OCI-LY3 (cell line): ENCODE results near the gene GARIN5A.

ENCODE experiments used
- H2AFZ ChIP-seq: fragments of 200-600, 300-600 bp; shearing (Covaris generic); 2 replicates; pipeline ENCODE4 v1.6.0; 2014; ENCODE audit warnings: antibody characterized with exemption, low read depth, low read length
- H3K27ac ChIP-seq: fragments of 200-600, 300-600 bp; sonication (generic); 2 replicates; pipeline ENCODE4 v1.5.1; 2014; ENCODE audit warnings: mild to moderate bottlenecking, low read length, moderate library complexity, mixed read lengths
- H3K27me3 ChIP-seq: fragments of 200-600, 300-600 bp; sonication (generic); 2 replicates; pipeline ENCODE4 v1.6.1; 2014; ENCODE audit warnings: low read depth, low read length, mixed read lengths
- H3K36me3 ChIP-seq: fragments of 200-600, 300-600 bp; sonication (generic); replicated peaks from 2 replicates; pipeline ENCODE3; 2014; ENCODE audit warnings: low read depth, low read length, mixed read lengths
- H3K4me1 ChIP-seq: fragments of 300-600, 200-600 bp; sonication (generic); 2 replicates; pipeline ENCODE4 v1.6.1; 2014; ENCODE audit warnings: low read length, mixed read lengths
- H3K4me2 ChIP-seq: fragments of 200-600, 300-600 bp; sonication (generic); 2 replicates; pipeline ENCODE4 v1.6.1; 2014; ENCODE audit warnings: low read length, mixed read lengths
- H3K4me3 ChIP-seq: fragments of 300-600, 200-600 bp; sonication (generic); 2 replicates; pipeline ENCODE4 v1.5.1; 2014; ENCODE audit warnings: antibody characterized with exemption, mild to moderate bottlenecking, low read length, moderate library complexity
- H3K79me2 ChIP-seq: fragments of 300-600, 200-600 bp; shearing (Covaris generic); 2 replicates; pipeline ENCODE4 v1.6.1; 2014; ENCODE audit warnings: mild to moderate bottlenecking, low read length, mixed read lengths
- H3K9ac ChIP-seq: fragments of 300-600, 200-600 bp; shearing (Covaris generic); 2 replicates; pipeline ENCODE4 v1.6.0; 2014; ENCODE audit warnings: mild to moderate bottlenecking, low read length, moderate library complexity
- H3K9me3 ChIP-seq: fragments of 200-600, 300-600 bp; shearing (Covaris generic); 2 replicates; pipeline ENCODE4 v1.6.1; 2014; ENCODE audit warnings: low read length, mixed read lengths; ENCODE audit not compliant: insufficient read depth
- H4K20me1 ChIP-seq: fragments of 200-600, 300-600 bp; sonication (generic); 2 replicates; pipeline ENCODE4 v1.6.1; 2016; ENCODE audit warnings: low read length, mixed read lengths; ENCODE audit not compliant: insufficient read depth
- CTCF ChIP-seq: fragments of 200-600, 300-600 bp; sonication (generic); IDR thresholded peaks from 2 replicates; pipeline ENCODE4 v1.5.1; 2014; ENCODE audit warnings: antibody characterized with exemption, low read length, low read depth
- EZH2phosphoT487 ChIP-seq: fragments of 200-600 bp; shearing (Covaris generic); IDR thresholded peaks from 2 replicates; pipeline ENCODE4 v1.6.1; 2018; ENCODE audit warnings: antibody characterized with exemption, mixed run types, low read depth

Gene GARIN5A

GRCh38 chr19:50488389-50489194 lies 11.9 kb upstream of the GARIN5A start:
- Histone ChIP-seq H3K27ac (no peak overlapping the region), H4K20me1 (0 out of 2 replicates have a peak, but pooled peaks cover 3% of the 10 kb centered on the region), H3K27me3 (peaks cover 7% of the 10 kb centered on the region; the same call in 1 of the 2 replicates), H3K79me2 (no peaks in the 10 kb centered on the region), H3K4me1 (no peaks in the 10 kb centered on the region), H3K4me3 (no peak overlapping the region), H3K36me3 (peaks cover 28% of the 10 kb centered on the region), H3K9ac (no peak overlapping the region), H3K9me3 (no peaks in the 10 kb centered on the region), H3K4me2 (no peak overlapping the region), H2AFZ (no peak overlapping the region)
- TF ChIP-seq EZH2phosphoT487 (no peak), CTCF (no peak)

- H3K4me3 ChIP-seq: no peak overlapping the region
- H3K27me3 ChIP-seq: peaks cover 7% of the 10 kb centered on the region; the same call in 1 of the 2 replicates
- no peak overlapping the region for H3K27ac ChIP-seq
- TF ChIP-seq CTCF (peak; percentile 84), EZH2phosphoT487 (no peak)
- H3K79me2 ChIP-seq: no peaks in the 10 kb centered on the region
- H3K4me2 ChIP-seq: no peak overlapping the region
- peaks cover 35% of the 10 kb centered on the region for H3K36me3 ChIP-seq
- H3K9me3 ChIP-seq: no peaks in the 10 kb centered on the region
- 0 out of 2 replicates have a peak, but pooled peaks cover 3% of the 10 kb centered on the region for H4K20me1 ChIP-seq
- no peaks in the 10 kb centered on the region for H3K4me1 ChIP-seq
- no peak overlapping the region for H3K9ac ChIP-seq
- no peak overlapping the region for H2AFZ ChIP-seq
These were observed 10.3 kb upstream of the GARIN5A start for GRCh38 chr19:50486823-50487515.

GRCh38 chr19:50485284-50485955 lies 8.8 kb upstream of the GARIN5A start:
- no peaks in the 10 kb centered on the region for H3K79me2 ChIP-seq
- no peak overlapping the region for H2AFZ ChIP-seq
- no peaks in the 10 kb centered on the region for H3K9me3 ChIP-seq
- no peak overlapping the region for H3K9ac ChIP-seq
- H3K27me3 ChIP-seq: peaks cover 7% of the 10 kb centered on the region; the same call in 1 of the 2 replicates
- TF ChIP-seq CTCF (no peak), EZH2phosphoT487 (no peak)
- H3K36me3 ChIP-seq: peaks cover 36% of the 10 kb centered on the region
- H3K4me3 ChIP-seq: no peak overlapping the region
- H3K4me1 ChIP-seq: no peaks in the 10 kb centered on the region
- H3K27ac ChIP-seq: no peak overlapping the region
- H4K20me1 ChIP-seq: 0 out of 2 replicates have a peak, but pooled peaks cover 3% of the 10 kb centered on the region
- no peak overlapping the region for H3K4me2 ChIP-seq

GRCh38 chr19:50482916-50483315 lies 6.3 kb upstream of the GARIN5A start:
- Histone ChIP-seq H3K9ac (no peak overlapping the region), H3K9me3 (no peaks in the 10 kb centered on the region), H3K27ac (no peak overlapping the region), H3K4me3 (no peak overlapping the region), H2AFZ (no peak overlapping the region), H3K79me2 (peaks cover 22% of the 10 kb centered on the region), H3K4me1 (peaks cover 7% of the 10 kb centered on the region), H3K27me3 (peaks cover 7% of the 10 kb centered on the region; the same call in 1 of the 2 replicates), H3K4me2 (no peak overlapping the region), H3K36me3 (peaks cover 56% of the 10 kb centered on the region), H4K20me1 (peaks cover 10% of the 10 kb centered on the region)
- no peak for TF ChIP-seq CTCF
